ENCODE data around the gene POLD4.

Gene POLD4

GRCh38 chr11:67393437-67393836 lies 40.1 kb upstream of the POLD4 start:
- no peak for DNase-seq (ENCODE audit: low read depth)
- TF ChIP-seq, protein P1, sequence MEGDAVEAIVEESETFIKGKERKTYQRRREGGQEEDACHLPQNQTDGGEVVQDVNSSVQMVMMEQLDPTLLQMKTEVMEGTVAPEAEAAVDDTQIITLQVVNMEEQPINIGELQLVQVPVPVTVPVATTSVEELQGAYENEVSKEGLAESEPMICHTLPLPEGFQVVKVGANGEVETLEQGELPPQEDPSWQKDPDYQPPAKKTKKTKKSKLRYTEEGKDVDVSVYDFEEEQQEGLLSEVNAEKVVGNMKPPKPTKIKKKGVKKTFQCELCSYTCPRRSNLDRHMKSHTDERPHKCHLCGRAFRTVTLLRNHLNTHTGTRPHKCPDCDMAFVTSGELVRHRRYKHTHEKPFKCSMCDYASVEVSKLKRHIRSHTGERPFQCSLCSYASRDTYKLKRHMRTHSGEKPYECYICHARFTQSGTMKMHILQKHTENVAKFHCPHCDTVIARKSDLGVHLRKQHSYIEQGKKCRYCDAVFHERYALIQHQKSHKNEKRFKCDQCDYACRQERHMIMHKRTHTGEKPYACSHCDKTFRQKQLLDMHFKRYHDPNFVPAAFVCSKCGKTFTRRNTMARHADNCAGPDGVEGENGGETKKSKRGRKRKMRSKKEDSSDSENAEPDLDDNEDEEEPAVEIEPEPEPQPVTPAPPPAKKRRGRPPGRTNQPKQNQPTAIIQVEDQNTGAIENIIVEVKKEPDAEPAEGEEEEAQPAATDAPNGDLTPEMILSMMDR (conservative IDR thresholded peaks at IDR 0.05; ENCODE audit: low read length), result no peak
- H3K4me3 ChIP-seq (ENCODE audit: low read length), result no peak overlapping the region

DNA sequence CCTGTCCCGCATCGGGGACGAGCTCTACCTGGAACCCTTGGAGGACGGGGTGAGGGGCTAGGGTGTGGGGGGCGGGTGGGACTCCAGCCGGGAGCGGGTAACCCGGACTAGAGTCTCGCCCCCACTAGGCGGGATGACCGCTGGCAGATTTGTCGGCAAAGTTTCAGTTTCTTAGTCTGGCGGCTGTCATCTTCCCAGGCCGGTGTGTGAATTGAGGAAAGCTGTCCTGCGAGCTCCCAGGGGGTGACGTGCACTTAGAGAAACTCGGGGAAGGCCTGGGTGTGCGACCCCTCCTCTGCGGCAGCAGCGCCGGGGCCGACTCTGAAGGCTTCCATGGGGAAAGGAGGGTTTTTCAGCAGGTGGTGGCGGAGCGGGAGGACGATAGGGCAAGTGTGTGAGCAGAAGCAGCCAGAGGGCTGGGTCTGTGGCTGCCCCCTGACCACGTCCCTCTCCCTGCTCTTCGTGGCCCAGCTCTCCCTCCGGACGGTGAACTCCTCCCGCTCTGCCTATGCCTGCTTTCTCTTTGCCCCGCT lies 38.9 kb upstream of the POLD4 start:
- no peak for DNase-seq (ENCODE audit: low read depth)
- peak overlapping the region; percentile 65 for H3K4me3 ChIP-seq (ENCODE audit: low read length)
- TF ChIP-seq, protein P1 (conservative IDR thresholded peaks at IDR 0.05; ENCODE audit: low read length), result no peak

DNA sequence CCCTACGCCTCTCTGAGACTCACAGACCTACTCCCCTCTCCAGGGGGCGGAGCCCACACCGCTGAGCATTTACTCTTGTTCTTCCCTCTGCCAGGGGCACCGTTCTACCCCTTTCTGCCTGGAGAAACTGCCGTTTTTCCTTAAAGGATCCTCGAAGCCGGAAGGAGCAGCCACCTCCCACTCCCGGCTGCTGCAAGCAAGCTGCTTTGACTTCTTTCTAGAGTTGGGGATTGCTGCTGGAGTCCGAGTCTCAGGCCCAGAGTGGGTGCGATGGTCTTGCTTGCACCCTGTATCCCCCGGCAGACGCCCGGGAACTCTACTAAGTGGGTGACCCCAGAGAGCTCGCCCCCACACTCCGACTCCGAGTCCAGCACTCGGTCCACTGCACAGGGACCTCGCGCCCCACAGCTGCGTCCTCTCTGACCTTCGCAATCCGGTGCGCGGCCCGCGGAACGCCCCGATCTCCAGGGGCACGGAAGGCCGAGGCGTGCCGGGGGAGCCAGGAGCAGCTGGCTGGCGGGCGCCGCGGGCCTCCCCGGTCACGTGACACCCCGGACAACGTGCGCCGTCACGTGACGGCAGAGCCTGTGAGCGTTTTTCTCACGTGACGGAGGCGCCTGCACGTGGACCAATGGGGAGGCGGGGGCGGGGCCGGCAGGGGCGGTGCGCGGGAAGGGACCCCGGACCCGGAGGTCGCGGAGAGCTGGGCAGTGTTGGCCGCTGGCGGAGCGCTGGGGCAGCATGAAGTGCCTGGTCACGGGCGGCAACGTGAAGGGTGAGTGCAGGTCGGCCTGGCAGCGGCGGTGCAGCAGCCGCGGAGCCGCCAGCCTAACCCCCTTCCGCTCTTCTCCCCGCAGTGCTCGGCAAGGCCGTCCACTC lies 38.2 kb upstream of the POLD4 start, which contains the start of gene RAD9A:
Gene RAD9A, plus strand, starts transcription at position 683 of the 879 bp plus-strand sequence. Its CDS starts 59 bp downstream, at position 742.
- DNase-seq (ENCODE audit: low read depth), result peak; percentile 90
- peak within 1 kb of the TSS; percentile 65 for H3K4me3 ChIP-seq (ENCODE audit: low read length)
- TF ChIP-seq, protein P1 (conservative IDR thresholded peaks at IDR 0.05; ENCODE audit: low read length), result no peak

- H3K4me3 ChIP-seq (ENCODE audit: low read length), result peak overlapping the region; percentile 65
- TF ChIP-seq, protein P1 (conservative IDR thresholded peaks at IDR 0.05; ENCODE audit: low read length), result no peak
- DNase-seq (ENCODE audit: low read depth), result no peak
These were observed 37.6 kb upstream of the POLD4 start for GRCh38 chr11:67390947-67391303.

GRCh38 chr11:67389477-67389876 lies 36.1 kb upstream of the POLD4 start:
- TF ChIP-seq, protein P1 (conservative IDR thresholded peaks at IDR 0.05; ENCODE audit: low read length), result peak; percentile 61
- no peak overlapping the region for H3K4me3 ChIP-seq (ENCODE audit: low read length)
- DNase-seq (ENCODE audit: low read depth), result no peak

DNA sequence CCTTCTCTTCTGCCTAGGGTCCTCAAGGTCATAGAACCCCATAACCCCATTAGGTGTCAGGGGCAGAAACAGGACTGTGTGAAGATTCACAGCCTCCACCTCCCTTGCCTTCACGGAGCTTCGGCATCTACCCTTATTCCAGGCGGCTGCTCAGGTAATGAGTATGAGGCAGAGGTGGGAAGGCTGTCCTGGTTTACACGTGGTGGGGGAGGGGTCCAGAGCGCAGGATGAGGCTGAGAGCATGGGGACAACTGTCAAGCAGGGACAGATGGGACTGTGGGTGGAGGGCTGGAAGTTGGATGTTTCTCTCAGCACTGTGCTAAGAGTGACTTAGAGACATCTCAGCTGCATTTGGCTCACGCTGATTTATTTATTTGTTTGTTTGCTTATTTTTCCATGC lies 34.2 kb upstream of the POLD4 start:
- no peak overlapping the region for H3K4me3 ChIP-seq (ENCODE audit: low read length)
- DNase-seq (ENCODE audit: low read depth), result no peak
- TF ChIP-seq, protein P1 (conservative IDR thresholded peaks at IDR 0.05; ENCODE audit: low read length), result no peak

- no peak for DNase-seq (ENCODE audit: low read depth)
- TF ChIP-seq, protein P1 (conservative IDR thresholded peaks at IDR 0.05; ENCODE audit: low read length), result no peak
- no peak overlapping the region for H3K4me3 ChIP-seq (ENCODE audit: low read length)
These were observed 33.7 kb upstream of the POLD4 start for GRCh38 chr11:67387069-67387468.
